Superior temporal gyrus (tissue), 1 donor: Measurements from ENCODE around the gene MYT1.
"Not testable (repeated sequence)": the region's sequence is repeated elsewhere in the genome, so short reads cannot be mapped to it uniquely, and the experiment has no call there.

Experiments
- DNase-seq: peaks from one replicate; pipeline ENCODE4 v3.0.0-alpha.2; 2016; ENCODE audit errors: extremely low spot score

Gene MYT1

DNA sequence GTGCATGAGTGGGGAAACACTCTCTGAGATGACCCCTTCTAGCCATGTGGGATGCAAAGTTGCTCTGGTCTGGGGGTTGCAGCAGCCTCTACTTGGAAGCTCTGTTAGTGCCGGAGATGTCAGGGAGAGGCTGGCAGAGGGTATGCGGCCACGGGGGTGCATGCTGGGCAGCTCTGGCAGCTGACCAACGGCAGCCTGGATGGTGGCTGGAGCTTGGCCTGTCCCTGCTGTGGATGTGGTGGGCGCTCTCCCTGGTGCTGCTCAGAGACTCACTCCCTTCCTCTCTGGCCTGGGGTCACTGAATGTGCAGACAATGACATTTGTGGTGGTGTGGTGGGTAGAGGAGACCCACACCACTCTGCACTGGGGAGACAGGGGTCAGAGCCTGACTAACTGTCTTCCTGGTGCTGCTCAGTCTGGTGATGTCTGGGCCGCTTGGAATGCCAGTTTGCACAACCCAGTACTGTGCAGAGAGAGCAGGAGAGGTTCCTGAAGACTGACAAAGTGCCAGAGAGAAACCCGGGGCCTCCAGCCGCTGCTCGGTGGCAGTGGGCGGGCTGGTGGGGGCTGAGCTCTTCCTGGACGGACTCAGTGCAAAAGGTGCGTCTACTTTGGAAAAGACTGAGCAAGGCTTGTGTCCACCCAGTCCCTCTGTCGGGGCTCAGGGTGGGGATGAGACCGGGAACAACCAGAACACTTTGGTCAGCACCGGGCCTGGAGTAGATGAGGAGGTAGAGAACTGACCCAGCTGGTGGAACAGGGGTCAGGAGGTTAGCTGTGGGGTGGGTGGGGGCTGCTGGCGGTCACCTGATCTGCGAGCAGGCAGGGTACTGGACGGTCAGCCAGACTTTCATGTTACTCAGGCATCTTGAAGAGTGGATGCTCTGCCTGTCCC is 2.7 kb downstream of the MYT1 start:
- DNase-seq: no peak

GRCh38 chr20:64167676-64168075 is 3.4 kb downstream of the MYT1 start:
- no peak for DNase-seq

GRCh38 chr20:64168381-64169090 is 4.3 kb downstream of the MYT1 start:
- no peak for DNase-seq

DNA sequence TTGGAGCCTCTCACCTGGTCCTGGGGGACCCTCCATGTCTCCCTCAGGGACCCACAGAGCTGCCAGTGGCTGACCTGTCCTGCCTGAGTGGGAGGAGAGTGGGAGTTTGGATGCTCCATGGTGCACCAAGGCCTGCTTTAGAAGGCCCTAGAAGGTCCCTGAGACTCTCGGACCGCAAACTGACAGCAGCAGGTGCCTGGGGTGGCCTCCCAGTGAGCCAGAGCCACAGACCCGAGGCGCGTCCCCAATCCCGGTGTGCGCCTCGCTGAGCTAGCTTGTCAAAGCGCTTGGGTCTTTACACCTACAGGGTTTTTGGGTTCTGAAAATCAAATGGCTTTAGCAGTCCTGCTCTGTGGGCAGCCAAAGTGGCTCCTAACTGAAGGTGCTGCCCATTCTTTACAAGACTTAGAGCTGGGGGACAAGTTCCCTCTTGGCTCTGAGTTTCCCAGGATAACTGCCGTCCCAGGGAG is 4.9 kb downstream of the MYT1 start:
- DNase-seq: no peak

DNA sequence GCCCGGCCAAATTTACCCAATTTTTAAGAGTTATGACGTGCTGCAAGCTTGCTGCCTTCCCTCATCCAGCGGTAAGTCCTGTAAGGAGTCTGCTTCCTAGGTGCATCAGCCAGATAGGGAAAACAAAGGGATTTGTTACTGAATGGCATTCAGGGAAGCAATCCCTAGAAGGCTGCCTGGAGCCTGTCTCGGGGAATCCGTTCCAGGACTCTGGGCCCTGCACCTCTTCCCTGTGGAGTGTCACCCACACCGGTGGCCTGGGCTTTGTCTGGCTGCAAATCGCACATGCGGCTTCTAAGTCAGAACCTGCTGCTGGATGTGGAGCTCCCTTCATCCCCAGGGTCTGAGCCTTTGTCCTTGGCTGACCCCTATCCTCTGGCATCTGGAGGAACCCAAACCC is 7.0 kb downstream of the MYT1 start:
- DNase-seq: no peak

DNA sequence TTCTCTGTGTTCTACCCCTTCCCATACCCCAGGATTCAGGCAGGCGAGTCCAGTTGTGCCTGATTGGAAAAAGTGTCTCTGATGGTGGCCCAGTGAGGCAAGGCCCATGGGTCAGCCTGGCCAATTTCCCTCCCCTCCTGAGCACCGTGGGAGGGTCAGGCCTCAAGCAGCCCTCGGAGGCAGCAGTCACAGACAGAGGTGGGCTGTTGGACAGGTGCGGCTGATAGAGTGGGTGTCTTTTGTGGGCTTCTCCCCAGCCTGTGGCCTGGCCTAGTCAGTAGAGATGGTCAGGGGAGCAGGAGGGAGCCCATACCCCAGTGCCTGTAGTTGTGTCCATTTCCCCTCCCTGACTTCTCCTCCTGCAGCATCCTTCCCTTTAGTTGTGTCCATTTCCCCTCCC is 8.9 kb downstream of the MYT1 start:
- no peak for DNase-seq

DNA sequence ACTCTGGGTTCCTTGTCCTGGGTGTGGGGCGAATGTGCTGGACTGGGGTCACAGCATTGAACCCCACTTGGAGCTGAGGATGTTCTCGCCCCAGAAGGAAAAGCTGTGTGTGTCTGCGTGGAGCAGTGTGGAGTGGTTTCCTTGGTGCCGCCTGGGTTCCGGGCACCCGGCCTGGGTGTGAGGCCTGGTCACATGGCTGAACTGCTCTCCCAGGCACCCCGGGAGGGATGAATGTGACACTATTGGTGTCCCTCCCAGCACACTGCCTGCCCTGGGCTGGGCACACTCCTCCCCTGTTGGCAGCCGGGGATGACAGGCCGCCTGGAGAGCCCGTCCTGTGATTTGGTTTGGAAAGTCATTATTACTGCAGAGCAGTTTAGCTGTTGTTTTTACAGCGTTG is 12.3 kb downstream of the MYT1 start:
- DNase-seq: peak; percentile 54

DNA sequence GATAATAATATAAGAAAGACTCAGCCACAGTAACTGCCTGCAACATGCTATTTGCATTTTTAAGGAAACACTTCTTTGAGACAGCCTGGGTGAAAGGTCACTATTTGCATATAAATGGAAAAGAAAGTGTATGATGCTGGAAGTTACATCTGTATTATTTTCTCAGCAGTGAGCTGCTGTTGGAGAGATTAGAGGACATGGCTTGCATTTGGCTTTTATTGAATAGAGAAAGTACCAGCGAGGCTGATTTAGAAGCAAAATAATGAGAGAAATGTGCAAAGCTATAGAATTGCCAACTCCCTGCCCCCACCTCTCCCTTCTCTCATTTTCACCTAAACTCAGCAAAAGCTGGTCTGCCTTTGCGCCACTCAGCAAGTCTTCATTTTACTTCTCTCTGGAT is 12.7 kb downstream of the MYT1 start:
- DNase-seq: peak; percentile 15

GRCh38 chr20:64177384-64177783 is 13.1 kb downstream of the MYT1 start:
- no peak for DNase-seq

- DNase-seq: no peak
Observed at GRCh38 chr20:64177787-64178186, 13.5 kb downstream of the MYT1 start.

DNA sequence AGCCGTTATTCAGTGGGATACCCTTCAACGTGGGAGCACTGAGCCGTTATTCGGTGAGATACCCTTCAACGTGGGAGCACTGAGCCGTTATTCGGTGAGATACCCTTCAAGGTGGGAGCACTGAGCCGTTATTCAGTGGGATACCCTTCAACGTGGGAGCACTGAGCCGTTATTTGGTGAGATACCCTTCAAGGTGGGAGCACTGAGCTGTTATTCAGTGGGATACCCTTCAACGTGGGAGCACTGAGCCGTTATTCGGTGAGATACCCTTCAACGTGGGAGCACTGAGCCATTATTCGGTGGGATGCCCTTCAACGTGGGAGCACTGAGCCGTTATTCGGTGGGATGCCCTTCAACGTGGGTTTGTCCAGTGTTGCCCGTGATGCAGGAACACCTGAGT is 14.7 kb downstream of the MYT1 start:
- not testable (repeated sequence) for DNase-seq

GRCh38 chr20:64179805-64180204 is 15.6 kb downstream of the MYT1 start:
- DNase-seq: no peak

DNA sequence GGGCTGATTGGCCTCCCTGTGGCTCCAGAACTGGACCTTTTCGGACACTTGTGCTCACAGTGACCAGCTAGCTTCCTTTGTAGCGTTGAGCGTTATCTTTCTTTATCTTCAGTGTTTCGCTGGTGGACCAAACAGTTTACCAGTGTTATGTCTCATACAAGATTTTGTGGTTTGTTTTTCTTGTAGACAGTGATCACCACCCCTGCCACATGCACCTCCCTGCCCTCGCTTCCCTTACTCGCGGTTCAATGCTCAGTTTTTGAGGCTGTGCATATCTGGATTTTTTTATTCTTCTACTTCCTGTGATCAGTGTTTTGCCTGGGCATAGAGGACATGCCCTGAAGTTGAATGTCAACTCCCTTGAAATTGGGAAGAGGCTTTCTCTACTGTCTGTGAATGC is 16.4 kb downstream of the MYT1 start:
- no peak for DNase-seq

GRCh38 chr20:64181391-64181790 is 17.1 kb downstream of the MYT1 start:
- no peak for DNase-seq

- no peak for DNase-seq
Observed at GRCh38 chr20:64182146-64182865, 18.1 kb downstream of the MYT1 start.

DNA sequence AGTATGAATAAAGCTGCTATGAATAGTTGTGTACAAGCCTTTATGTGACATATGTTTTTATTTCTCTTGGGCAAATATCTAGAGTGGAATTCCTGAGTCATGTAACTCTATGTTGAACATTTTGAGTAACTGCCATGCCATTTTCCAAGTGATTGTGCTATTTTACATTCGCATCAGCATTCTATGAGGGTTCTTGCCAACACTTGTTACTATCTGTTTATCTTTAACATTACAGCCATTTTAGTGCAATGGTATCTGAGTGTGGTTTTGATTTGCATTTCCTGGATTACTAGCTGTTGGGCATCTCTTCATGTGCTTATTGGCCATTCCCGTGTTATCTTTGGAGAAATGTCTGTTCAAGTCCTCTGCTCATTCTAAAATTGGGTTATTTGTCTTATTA is 19.1 kb downstream of the MYT1 start:
- no peak for DNase-seq

DNA sequence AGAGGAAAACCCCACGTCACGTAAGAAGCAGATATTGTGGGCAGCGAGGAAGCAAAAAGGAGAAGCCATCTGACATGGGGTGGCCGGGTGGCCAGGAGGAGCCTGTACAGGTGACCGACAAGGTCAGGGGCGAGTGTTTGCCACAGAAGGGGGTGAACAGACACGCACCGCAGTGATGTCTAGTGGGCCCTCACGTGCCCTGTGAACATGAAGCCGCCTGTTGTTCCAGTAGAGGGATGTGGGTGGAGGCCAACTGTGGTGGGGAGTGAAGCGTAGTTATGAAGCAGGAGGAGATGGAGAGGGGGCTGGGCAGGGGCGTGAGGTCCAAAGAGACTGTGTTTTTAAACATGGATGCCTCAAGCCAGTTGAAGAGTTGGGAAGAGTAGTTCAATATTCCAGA is 20.5 kb downstream of the MYT1 start:
- DNase-seq: no peak

- DNase-seq: no peak
Observed at GRCh38 chr20:64185276-64185900, 21.1 kb downstream of the MYT1 start.

GRCh38 chr20:64186071-64186598 is 21.9 kb downstream of the MYT1 start:
- DNase-seq: no peak

GRCh38 chr20:64187213-64187612 is 23.0 kb downstream of the MYT1 start:
- not testable (repeated sequence) for DNase-seq

DNA sequence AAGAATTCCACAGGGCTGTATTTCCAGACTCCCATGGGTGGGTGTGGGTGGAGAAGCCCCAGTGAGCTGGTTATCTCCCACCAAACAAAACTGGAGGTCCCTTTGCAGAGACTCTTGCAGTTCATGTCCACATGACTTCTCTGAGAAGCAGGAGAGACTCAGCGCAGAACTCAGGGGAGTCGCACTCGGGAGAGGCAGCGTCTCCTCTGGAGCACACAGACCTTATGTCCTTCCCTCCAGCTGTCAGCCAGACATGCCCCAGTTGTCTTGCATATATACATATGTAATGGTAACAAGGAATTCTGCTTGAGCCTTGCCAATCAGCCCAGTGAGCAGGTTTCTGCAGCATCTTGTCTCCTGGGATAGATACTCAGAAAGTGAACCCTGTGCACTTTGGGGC is 23.8 kb downstream of the MYT1 start:
- DNase-seq: no peak
